ENCODE measurements around the gene KIZ.

- TF ChIP-seq CTCF (conservative IDR thresholded peaks at IDR 0.05; ENCODE audit: low read depth, low read length), result no peak
- TF ChIP-seq EZH2 (IDR thresholded peaks at IDR 0.05; ENCODE audit: low read length, unreplicated experiment), result no peak
- no peak for TF ChIP-seq EZH2phosphoT487 (IDR thresholded peaks at IDR 0.05; ENCODE audit: borderline replicate concordance, low read length)
Measured at GRCh38 chr20:21266191-21266536, 140.3 kb downstream of the KIZ start.
